NCI-H524 treated with DMSO at 0.1 percent for 48 hours (cell line): Measurements from ENCODE around the gene COPRS.

Experiments
- DNase-seq: peaks from one replicate; lab custom pipeline; 2025; lab: John Stamatoyannopoulos, UW

The COPRS gene

GRCh38 chr17:31807846-31808245 lies 51.2 kb downstream of the COPRS start:
- DNase-seq, result no peak

GRCh38 chr17:31806921-31807320 lies 52.1 kb downstream of the COPRS start:
- DNase-seq, result no peak

GRCh38 chr17:31803494-31804213 lies 55.4 kb downstream of the COPRS start:
- DNase-seq, result no peak

- no peak for DNase-seq
These were observed 56.5 kb downstream of the COPRS start for GRCh38 chr17:31802502-31802901.
